NCI-H82 (cell line): ENCODE data around the gene RAB34.
A peak's percentile ranks its signal among the peaks of the same experiment; 100 is the strongest.

Source experiments
- DNase-seq: peaks from one replicate; lab custom pipeline; 2025; lab: John Stamatoyannopoulos, UW

Gene RAB34, protein sequence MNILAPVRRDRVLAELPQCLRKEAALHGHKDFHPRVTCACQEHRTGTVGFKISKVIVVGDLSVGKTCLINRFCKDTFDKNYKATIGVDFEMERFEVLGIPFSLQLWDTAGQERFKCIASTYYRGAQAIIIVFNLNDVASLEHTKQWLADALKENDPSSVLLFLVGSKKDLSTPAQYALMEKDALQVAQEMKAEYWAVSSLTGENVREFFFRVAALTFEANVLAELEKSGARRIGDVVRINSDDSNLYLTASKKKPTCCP

DNA sequence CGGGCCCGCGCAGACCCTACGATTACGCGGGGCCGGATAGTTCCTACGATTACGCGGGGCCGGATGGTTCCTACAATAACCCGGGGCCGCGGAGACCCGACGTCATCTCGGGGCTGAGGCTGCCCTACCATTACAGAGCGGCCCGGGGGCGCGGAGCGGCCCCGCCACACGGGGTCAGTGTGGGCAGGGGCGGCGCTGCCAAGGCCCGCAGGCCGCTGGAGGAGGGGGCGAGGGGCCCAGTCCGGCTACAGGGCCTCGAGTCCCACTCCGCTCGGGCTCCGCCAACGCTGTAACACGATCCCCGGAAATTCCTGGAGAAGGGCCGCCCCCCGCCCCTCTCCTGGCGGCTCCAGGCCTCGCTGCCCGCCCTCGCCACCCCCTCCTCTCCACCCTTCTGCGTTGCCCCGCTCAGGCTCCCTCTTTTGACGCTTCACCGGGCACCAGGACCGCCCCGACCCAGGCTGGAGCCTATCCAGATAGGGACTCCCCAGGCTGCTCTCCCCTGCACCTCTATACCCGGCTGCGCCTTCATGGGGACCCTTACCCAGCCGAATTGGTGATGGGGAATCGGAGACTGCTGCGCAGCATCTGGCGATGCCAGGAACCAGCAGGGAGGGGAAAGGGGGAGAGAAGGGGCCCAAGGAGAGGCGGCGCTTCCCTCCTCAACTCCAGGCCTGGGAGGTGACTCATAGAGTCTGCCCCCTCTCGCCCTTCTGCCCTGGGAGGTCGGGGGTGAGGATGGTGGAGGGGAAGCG is at the start of gene RAB34:
Gene RAB34, minus strand, starts transcription at position 291 of the 755 bp plus-strand sequence. CDS start 602 bp downstream, outside the sequence.
- peak; percentile 93 for DNase-seq

DNA sequence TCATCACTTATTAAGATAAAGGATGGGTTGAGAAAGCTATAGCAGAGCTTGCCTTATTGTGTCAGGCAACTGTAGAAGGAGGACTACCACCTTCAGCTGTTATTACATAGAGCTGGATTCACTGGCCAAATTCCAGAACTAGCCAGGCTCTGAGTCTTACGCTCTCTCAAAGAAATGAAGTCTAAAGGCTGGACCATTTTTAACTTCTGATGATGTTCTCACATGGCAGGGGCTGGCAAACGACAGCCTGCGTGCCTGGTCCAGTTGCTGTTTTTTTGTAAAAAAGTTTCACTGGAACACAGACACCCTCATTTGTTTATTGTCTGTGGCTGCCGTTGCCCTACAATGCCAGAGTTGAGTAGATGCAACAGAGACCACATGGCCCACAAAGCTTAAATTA is 47.4 kb upstream of the RAB34 start:
- no peak for DNase-seq

DNA sequence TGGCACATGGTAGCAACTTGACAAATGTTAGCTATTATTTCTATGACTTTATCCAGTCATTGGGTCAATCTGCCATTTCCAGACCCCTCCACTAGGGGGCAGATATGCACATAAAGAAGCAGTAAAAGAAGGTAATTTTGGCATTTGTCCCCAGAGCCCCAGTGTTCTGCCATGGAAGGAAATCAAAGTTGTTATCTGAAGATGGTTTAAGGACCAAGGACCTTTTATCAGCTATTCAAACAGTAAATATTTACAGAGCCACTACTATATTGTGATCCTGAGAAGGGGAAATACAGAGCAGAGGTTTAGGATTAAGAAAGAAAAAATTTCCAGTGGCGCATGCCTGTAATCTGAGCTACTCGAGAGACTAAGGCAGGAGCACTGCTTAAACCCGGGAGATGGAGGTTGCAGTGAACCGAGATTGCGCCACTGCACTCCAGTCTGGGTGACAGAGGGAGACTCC is 46.2 kb upstream of the RAB34 start:
- peak; percentile 85 for DNase-seq

DNA sequence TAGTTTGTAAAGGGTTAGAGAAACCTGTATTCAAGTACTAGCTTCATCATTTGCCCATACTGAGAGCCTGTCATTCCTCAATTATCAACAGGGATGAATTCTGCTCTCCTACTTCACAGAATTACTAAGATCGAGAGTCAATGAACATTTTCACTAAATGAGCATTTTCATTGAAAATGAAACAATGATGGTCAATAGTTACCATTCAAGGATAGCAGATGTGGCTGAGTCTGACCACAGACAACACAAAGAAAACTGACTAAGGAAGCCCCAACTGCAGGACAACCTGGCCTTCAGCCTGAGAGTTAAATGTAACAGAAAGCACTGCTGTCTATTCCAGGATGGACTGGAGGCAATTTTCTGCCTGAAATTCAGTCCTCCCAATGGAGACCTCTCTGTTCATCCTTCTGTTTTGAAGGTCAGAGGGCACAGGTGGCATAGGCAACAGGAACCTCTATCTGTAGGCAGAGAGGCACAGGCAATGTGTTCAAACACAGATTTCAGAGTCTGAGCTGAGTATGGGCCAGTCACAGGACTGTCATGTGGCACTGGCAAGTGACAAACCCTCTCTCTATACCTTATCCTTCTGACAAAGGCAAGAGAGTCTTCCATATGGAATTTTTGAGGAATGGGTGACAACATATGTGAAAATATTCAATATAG is 45.6 kb upstream of the RAB34 start:
- no peak for DNase-seq

DNA sequence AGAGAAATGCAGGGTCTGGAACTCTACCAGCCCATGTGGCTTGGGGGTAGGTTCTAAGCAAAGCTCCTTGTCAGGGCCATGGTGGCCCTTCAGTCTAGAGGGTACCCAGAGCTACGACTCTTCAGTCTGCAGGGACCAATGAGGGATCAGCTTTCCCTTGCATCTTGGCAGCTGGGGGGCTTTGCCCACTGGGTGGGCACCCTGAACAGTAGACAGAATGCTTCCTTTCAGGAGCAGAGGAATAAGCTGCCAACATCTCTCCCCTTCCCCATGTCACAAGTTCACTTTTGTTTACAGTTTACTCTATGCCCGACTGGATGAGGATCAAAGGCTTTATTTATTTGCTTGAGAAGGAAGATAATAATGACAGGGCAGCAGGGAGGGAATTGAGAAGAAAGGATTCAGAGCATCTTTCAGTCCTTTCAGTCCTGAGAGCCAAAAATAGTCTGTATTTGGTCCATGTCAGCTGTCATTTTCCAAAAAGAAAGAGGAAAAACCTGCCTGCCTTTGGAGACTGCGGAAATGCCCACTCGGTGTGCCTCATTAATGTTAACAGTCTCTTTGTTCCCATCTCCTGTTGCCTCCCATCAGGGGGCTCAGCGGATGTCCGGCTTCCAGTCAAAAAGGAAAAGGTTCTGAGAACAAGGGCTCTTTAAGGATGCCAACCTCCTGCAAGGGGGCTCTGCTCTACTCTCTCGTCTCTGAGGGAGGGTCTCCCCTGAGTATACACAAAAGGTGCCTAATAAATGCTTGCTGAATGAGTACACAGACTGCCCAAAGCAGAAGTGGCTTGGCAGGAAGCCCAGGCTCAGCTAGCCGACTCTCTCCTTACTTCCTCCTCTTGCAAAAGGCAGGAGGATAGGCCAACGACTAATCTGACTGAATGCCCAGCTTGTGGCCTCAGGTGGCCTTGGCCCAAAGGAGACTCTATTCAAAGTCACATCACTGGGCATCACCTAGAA is 43.2 kb upstream of the RAB34 start:
- DNase-seq = no peak

DNA sequence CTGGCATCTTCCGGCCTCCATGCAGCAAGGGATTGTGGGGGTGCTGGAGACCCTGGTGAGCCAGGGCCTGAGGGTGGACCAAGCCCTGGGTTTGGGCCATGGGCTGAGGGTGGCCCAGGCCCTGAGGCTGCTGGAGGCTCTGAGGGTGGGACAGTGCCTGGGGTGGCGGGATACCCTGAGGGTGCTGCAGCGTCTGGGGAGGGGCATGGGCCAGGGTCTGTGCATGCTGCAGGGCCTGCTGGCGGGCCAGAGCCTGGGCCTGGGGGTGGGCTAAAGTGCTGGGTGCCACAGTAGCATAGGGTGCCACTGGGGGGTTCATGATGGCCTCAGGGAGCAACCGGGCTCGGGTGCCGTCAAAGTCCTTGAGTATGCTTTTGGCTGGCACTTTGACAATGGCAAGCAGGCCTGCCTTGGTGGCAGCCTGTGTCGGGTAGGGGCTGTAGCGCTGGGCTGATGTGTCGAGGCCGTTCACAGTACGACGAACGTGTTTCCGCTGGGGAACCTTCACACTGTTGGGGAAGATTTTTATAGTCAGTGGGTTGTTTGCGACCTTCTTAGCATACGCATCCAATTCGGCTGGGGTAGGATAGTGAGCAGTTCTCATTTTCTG is 41.7 kb upstream of the RAB34 start:
- DNase-seq = no peak

DNA sequence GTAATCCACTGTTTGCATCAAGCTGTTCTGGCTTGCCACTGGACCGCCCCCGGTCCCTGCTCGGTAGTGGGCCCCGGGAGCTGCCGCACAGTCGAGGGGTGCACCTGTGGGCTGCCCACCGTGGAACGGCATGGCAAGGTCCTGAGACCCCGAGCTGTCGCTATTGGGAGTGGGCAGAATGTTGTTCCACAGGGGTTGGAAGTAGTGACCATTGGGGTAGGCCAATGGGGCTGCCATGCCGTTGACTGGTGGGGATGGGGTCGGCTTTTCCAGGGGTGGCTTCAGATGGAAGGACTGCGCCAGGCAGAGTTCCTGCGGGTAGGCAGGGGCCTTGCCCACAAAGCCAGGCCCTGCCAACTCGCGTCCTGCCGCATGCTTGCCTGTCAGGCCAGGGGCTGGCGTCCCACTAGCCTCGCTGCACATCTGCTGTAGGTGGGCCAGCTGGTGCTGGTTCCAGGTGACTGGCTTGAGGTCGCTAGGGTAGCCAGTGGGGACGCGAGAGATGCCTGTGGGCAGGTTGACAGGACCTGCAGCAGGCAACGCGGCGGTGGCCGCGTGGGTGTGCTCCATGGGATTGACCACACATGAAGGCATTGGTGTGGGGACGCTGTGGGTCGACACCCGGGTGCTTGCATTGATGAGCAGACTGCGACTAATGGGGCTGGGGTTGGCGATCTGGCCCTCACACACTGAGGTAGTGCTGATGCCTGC is 40.9 kb upstream of the RAB34 start:
- no peak for DNase-seq

DNA sequence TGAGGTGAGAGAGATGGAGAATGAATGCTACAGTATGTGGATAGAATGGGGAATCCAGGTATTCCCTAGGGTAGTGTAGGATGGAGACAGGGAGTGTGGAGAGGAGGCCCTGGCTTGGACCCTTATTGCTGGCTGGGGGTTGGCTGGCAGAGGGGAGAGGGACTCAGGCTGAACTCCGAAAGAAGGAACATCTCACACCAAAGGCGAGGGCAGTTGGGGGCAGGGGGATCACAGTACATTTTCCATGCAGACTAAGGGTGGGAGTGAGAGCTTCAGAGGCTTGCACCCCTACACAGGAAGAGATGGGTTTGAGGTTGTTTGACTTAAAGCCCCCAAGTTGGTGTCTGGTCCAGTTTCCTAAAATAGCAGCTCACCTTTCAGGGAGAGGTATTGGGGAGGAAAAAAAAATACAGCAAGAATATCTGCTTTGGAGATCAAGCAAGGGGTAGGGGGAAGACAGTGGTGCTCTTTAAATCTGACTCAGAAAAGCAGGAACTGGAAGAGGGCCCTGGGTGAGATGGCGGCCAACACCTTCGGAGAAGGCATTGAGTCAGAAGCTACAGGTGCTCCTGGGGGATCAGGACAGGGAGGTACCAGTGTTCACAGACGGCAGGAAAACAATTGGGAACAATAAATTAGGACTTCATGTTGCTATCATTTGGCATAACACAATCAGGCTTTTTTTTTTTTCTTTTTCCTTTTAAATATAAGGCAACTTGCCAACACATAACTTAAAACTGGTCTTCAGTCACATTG is 38.6 kb upstream of the RAB34 start:
- DNase-seq = no peak

DNA sequence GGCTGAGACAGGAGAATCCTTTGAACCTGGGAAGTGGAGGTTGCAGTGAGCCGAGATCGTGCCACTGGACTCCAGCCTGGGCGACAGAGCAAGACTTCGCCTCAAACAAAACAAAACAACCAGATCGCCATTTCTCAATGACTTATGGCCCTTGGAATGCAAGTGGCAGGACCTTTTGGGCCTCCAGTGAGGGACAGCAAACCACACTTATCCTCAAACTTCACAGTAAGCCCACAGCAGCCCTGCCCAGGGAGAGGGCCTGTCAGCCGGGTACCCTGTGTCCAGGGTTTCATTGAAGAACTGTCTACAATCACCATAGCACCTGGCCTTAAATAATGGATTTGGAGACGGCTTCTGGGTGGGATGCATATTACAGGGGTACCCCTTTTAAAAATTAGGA is 37.8 kb upstream of the RAB34 start:
- no peak for DNase-seq

DNA sequence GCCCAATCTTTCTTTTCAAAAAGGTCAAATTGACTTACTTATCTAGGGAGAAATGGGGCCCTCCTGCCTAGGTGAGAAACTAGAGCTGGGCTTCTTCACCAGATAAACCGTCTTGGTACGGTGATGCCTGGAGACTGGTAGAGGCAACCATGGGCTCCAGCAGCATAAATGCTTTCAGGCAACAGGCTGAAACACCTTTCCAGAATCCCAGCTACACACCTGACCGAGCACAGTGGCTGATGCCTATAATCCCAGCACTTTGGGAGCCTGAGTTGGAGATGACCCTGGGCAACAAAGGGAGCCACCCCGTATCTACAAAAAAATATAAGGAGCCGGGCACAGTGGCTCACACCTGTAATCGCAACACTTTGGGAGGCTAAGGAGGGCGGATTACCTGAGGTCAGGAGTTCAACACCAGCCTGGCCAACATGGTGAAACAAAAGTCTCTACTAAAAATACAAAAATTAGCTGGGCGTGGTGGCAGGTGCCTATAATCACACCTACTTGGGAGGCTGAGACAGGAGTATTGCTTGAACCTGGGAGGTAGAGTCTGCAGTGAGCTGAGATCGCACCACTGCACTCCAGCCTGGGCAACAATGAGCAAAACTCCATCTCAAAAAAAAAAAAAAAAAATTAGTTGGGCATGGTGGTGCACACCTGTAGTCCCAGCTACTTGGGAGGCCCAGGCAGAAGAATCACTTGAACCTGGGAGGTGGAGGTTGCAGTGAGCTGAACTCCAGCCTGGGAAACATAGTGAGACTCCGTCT is 34.1 kb upstream of the RAB34 start:
- DNase-seq = no peak

DNA sequence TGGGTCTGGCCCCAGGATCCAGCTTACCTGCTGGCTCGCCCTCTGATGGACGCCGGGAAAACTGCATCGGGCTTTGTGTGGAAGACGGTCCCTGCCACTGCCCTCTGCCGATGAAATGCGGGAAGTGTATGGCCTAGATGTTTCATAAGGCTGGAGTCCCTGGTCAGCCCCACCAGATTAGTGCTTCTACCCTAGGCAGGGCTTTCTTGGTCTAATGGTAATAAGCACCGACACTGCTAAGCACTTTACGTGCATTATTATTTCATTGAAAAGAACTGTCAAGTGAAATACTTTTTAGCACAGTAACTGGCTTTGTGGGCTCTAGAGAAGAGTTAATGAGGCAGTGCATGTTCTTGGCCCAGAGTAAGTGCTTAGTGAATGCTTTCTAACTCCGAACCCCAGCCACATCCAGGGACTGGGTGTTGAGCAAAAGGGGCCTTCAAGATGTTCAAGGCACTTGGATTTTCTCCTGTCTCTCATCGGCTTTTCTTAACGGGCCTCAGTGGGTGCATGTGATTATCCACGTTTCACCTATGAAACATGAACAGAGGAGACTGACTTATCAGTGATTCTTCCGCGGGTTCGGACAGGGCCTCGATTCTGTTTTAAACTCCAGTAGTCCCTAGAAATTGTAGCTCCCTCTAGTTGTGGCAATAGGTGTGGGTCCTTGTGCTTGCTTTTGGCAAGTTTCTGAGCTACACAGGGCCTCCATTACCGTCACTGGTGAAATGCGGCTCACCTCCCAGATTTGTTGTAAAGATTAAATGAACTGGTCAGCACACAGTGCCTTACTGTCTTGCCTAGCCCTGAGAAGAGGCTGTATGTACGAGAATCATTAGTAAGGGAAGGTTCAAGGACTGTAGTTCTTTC is 32.7 kb upstream of the RAB34 start:
- DNase-seq = peak; percentile 98

DNA sequence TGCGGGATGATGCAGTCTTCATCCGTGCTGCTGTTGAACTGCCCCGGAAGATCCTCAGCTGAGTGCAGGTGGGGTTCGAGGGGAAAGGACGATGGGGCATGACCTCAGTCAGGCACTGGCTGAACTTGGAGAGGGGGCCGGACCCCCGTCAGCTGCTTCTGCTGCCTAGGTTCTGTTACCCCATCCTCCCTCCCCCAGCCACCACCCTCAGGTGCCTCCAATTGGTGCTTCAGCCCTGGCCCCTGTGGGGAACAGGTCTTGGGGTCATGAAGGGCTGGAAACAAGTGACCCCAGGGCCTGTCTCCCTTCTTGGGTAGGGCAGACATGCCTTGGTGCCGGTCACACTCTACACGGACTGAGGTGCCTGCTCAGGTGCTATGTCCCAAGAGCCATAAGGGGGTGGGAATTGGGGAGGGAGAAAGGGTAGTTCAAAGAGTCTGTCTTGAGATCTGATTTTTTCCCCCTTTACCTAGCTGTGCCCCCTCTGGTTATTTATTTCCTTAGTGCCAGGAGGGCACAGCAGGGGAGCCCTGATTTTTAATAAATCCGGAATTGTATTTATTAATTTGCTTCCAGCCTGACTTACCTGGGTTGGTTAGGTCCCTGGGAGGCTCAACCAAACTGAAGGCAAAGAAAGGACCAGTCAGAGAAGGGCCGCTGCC is 32.0 kb upstream of the RAB34 start:
- DNase-seq = no peak

DNA sequence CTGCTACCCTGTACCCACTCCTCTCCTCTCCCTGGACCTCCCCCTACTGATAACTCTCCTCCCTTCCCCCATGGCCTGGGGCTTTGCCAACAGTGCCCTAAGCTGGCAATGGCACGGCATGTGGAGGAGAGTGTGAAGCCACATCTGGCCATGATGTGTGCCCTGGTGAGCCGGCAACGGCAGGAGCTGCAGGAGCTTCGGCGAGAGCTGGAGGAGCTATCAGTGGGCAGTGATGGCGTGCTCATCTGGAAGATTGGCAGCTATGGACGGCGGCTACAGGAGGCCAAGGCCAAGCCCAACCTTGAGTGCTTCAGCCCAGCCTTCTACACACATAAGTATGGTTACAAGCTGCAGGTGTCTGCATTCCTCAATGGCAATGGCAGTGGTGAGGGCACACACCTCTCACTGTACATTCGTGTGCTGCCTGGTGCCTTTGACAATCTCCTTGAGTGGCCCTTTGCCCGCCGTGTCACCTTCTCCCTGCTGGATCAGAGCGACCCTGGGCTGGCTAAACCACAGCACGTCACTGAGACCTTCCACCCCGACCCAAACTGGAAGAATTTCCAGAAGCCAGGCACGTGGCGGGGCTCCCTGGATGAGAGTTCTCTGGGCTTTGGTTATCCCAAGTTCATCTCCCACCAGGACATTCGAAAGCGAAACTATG is 31.3 kb upstream of the RAB34 start:
- no peak for DNase-seq

DNA sequence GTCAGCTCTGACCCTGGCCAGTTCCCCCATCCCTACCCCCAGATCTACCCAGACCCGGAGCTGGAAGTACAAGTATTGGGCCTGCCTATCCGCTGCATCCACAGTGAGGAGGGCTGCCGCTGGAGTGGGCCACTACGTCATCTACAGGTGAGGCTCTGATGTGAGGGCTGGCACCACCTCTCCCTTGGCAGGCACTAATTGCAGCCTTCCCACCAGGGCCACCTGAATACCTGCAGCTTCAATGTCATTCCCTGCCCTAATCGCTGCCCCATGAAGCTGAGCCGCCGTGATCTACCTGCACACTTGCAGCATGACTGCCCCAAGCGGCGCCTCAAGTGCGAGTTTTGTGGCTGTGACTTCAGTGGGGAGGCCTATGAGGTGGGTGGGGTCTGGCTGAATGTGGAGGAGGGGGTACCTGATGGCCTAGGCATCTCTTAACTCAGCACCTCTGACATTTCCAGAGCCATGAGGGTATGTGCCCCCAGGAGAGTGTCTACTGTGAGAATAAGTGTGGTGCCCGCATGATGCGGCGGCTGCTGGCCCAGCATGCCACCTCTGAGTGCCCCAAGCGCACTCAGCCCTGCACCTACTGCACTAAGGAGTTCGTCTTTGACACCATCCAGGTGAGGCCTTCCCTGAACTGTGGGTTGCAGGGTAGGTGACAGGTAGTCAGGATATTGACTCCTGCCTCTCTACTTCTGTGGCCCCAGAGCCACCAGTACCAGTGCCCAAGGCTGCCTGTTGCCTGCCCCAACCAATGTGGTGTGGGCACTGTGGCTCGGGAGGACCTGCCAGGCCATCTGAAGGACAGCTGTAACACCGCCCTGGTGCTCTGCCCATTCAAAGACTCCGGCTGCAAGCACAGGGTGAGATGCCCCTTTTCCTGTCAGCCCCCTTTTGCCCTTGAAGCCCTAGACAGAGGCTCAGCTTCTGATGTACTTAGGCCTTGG is 30.4 kb upstream of the RAB34 start:
- DNase-seq = no peak

DNA sequence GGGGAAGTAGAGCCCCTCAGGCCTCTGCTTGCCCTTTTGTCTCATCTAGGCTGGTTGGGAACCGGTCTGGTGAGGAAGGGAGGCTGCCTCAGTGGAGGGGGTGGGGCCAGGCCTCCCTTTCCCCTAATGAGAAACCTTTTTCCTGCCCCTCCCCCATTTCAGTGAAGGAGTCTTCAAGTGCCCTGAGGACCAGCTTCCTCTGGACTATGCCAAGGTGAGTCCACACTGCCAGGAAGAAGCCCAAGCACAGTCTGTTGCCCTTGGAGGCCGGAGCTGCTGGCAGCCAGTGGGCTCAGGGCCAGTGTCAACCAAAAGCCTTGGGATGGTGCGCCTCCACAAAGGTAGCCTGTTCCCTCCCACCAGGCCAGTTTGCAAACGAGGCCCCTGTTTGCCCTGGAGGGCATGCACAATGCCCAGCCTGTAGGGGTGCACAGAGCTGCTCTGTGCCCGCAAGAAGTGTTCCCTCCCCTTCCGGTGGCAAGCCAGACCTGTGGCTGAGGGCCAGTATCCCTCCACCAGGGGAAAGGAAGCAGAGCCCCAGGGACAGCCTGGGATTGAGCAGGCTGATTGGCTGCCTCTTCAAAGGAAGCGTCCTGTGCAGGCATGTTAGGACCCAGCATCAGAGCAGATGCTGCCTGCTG is 29.5 kb upstream of the RAB34 start:
- no peak for DNase-seq
